GM10266 (cell line): ENCODE results near the gene INPP4B.

Experiments
- DNase-seq: peaks from one replicate; pipeline ENCODE4 v3.0.0; 2012; ENCODE audit errors: extremely low spot score
- CTCF ChIP-seq: IDR thresholded peaks from 2 replicates; pipeline ENCODE4 v1.5.1; 2012; ENCODE audit warnings: mild to moderate bottlenecking, low read depth; ENCODE audit not compliant: control insufficient read depth, insufficient read depth; ENCODE audit errors: missing control alignments

Gene INPP4B

GRCh38 chr4:142330311-142330710 lies 515.8 kb downstream of the INPP4B start:
- DNase-seq: no peak
- no peak for TF ChIP-seq CTCF

GRCh38 chr4:142329313-142329712 lies 516.8 kb downstream of the INPP4B start:
- no peak for DNase-seq
- no peak for TF ChIP-seq CTCF

DNA sequence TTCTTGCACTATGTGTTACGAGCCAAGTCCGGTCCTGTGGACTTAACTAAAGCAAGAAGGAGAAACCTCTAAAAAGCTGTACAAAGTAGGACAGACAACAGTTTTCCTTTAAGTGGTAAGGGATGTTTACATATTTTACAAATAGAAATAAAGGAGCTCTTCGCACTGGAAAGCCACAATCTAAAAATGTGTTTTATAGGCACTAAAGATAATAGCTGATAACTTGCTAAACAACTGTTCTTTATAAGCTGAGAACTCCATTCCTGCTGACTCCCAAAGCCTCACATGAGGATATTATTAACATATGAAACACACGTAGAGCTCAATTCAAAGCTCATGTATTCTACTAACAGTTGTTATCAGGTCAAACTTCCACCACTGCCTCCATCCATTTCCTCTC lies 519.9 kb downstream of the INPP4B start:
- TF ChIP-seq CTCF: no peak
- DNase-seq: no peak

GRCh38 chr4:142324572-142324971 lies 521.5 kb downstream of the INPP4B start:
- no peak for TF ChIP-seq CTCF
- no peak for DNase-seq

DNA sequence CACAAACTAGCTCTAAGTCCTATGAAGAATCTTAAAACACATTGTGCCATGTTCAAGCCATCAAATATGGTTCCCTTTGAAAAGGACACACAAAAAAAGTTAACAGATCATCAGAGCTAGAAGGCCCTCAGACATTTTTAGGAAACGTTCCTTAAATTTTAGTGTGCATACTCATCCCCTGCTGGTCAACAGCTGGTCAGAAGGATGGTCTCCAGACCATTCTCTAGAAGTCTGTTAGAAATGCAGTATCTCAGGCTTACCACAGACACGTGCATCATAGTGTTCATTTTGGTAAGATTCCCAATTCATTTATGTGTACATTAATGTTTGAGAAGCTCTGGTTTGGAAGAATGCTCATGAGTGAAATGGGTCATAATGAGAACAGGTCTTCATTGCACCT lies 523.1 kb downstream of the INPP4B start:
- DNase-seq: no peak
- no peak for TF ChIP-seq CTCF

DNA sequence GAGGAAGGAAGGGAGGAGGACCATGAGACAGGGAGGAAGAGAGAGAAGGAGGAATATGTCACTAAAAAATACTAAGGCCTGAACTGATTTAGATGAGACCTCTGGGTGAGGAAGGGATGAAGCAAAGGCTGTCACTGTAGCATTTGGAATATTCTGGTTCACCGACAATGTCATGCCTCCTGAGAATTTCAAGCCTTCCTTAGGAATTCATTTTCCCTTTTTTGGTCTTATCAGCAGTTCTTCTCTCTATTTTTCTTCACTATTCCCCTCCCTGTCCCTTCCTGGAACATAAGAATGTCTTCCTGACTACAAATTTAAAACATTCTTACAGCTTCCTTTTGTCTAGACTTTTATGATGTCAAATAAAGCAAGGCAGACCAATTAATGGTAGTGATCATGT lies 527.8 kb downstream of the INPP4B start:
- TF ChIP-seq CTCF: no peak
- no peak for DNase-seq

GRCh38 chr4:142316913-142317312 lies 529.2 kb downstream of the INPP4B start:
- no peak for TF ChIP-seq CTCF
- no peak for DNase-seq
